Astrocyte (in vitro differentiated cells and primary cell): ENCODE data around the gene CDC34. TPM values are rescaled to one million over a fixed set of nuclear protein-coding genes. Genes with fewer than 3 reads are reported as not detected.
A peak's percentile ranks its signal among the peaks of the same experiment; 100 is the strongest.

ENCODE experiments used
- DNase-seq: peaks from one replicate; pipeline ENCODE4 v3.0.0-alpha.2; 2010; ENCODE audit warnings: low read depth
- FAIRE-seq: peaks from 2 replicates; lab custom pipeline; 2011; peaks lifted over from hg19 to GRCh38; lab: Jason Lieb, UNC
- H2AFZ ChIP-seq: 2 replicates; pipeline ENCODE4 v1.6.0; 2012; ENCODE audit warnings: low read depth, low read length, inconsistent platforms
- H3K27ac ChIP-seq: 2 replicates; pipeline ENCODE4 v1.5.1; 2011; ENCODE audit warnings: low read depth, low read length, inconsistent platforms
- H3K27me3 ChIP-seq: 2 replicates; pipeline ENCODE4 v1.6.0; 2011; ENCODE audit warnings: low read length, inconsistent platforms; ENCODE audit not compliant: insufficient read depth
- H3K36me3 ChIP-seq: 2 replicates; pipeline ENCODE4 v1.5.1; 2011; ENCODE audit warnings: low read length, inconsistent platforms; ENCODE audit not compliant: insufficient read depth
- H3K4me1 ChIP-seq: 2 replicates; pipeline ENCODE4 v1.5.1; 2011; ENCODE audit warnings: low read length, inconsistent platforms; ENCODE audit not compliant: insufficient read depth
- H3K4me2 ChIP-seq: 2 replicates; pipeline ENCODE4 v1.6.0; 2012; ENCODE audit warnings: low read length, inconsistent platforms
- H3K4me3 ChIP-seq: 2 replicates; pipeline ENCODE4 v1.5.1; 2011; ENCODE audit warnings: low read depth, mild to moderate bottlenecking, low read length, inconsistent platforms; ENCODE audit not compliant: insufficient read depth
- H3K79me2 ChIP-seq: 2 replicates; pipeline ENCODE4 v1.6.0; 2012; ENCODE audit warnings: mild to moderate bottlenecking, low read length, inconsistent platforms; ENCODE audit not compliant: insufficient read depth
- H3K9ac ChIP-seq: 2 replicates; pipeline ENCODE4 v1.6.0; 2012; ENCODE audit warnings: mild to moderate bottlenecking, low read length, inconsistent platforms
- H3K9me3 ChIP-seq: 2 replicates; pipeline ENCODE4 v1.5.1; 2012; ENCODE audit warnings: low read depth, mild to moderate bottlenecking, low read length, inconsistent platforms; ENCODE audit not compliant: insufficient read depth
- H4K20me1 ChIP-seq: 2 replicates; pipeline ENCODE4 v1.6.0; 2012; ENCODE audit warnings: low read length, inconsistent platforms; ENCODE audit not compliant: insufficient read depth
- H3K27ac Mint-ChIP-seq: one replicate; pipeline ENCODE4 v1.8.0; 2021; ENCODE audit warnings: mild to moderate bottlenecking, mixed read lengths; ENCODE audit not compliant: unreplicated experiment
- H3K27me3 Mint-ChIP-seq: one replicate; pipeline ENCODE4 v1.8.0; 2021; ENCODE audit warnings: low read depth, mixed read lengths; ENCODE audit not compliant: unreplicated experiment
- H3K36me3 Mint-ChIP-seq: one replicate; pipeline ENCODE4 v1.8.0; 2021; ENCODE audit warnings: low read depth, mixed read lengths; ENCODE audit not compliant: unreplicated experiment
- H3K4me1 Mint-ChIP-seq: one replicate; pipeline ENCODE4 v1.8.0; 2021; ENCODE audit warnings: low read depth, mixed read lengths; ENCODE audit not compliant: unreplicated experiment
- H3K4me3 Mint-ChIP-seq: one replicate; pipeline ENCODE4 v1.8.0; 2021; ENCODE audit warnings: mild to moderate bottlenecking, moderate library complexity, mixed read lengths; ENCODE audit not compliant: unreplicated experiment
- H3K9me3 Mint-ChIP-seq: one replicate; pipeline ENCODE4 v1.8.0; 2021; ENCODE audit warnings: mild to moderate bottlenecking, mixed read lengths; ENCODE audit not compliant: unreplicated experiment
- CTCF ChIP-seq: IDR thresholded peaks from 2 replicates; pipeline ENCODE4 v1.5.1; 2011; ENCODE audit warnings: low read depth, mild to moderate bottlenecking, inconsistent platforms, low read length, moderate library complexity; ENCODE audit not compliant: insufficient read depth
- EZH2 ChIP-seq: IDR thresholded peaks from 2 replicates; pipeline ENCODE4 v1.6.1; 2012; ENCODE audit warnings: mild to moderate bottlenecking, low read length, inconsistent platforms; ENCODE audit not compliant: insufficient read depth
- total RNA-seq: library from RNA; stranded (reverse); gene quantifications from 2 replicates; pipeline ENCODE4 v1.2.1, GENCODE V29; 2021

CDC34 gene
- total RNA-seq, 1 donor from 2014 or later: 190 TPM

- Histone ChIP-seq H3K4me3 (no peak overlapping the region), H3K36me3 (no peaks in the 10 kb centered on the region), H3K27me3 (no peaks in the 10 kb centered on the region), H3K79me2 (peaks cover 6% of the 10 kb centered on the region), H2AFZ (no peak overlapping the region), H3K4me2 (no peak overlapping the region), H4K20me1 (peaks cover 24% of the 10 kb centered on the region), H3K27ac (no peak overlapping the region), H3K4me1 (peaks cover 13% of the 10 kb centered on the region), H3K9me3 (no peaks in the 10 kb centered on the region), H3K9ac (no peak overlapping the region)
- TF ChIP-seq EZH2 (no peak), CTCF (no peak)
- Mint-ChIP-seq H3K9me3 (no peaks in the 10 kb centered on the region), H3K4me1 (peaks cover 17% of the 10 kb centered on the region), H3K4me3 (no peak overlapping the region), H3K27me3 (no peaks in the 10 kb centered on the region), H3K27ac (no peak overlapping the region), H3K36me3 (peaks cover 19% of the 10 kb centered on the region)
- DNase-seq: no peak
- no peak for FAIRE-seq
Measured at GRCh38 chr19:513368-514165, 18.0 kb upstream of the CDC34 start.

GRCh38 chr19:514166-514663, 17.3 kb upstream of the CDC34 start:
- no peaks in the 10 kb centered on the region for H3K27me3 Mint-ChIP-seq
- Histone ChIP-seq H3K4me3 (no peak overlapping the region), H3K27ac (no peak overlapping the region), H3K9me3 (no peaks in the 10 kb centered on the region), H3K79me2 (no peaks in the 10 kb centered on the region), H3K9ac (no peak overlapping the region), H3K4me1 (peaks cover 13% of the 10 kb centered on the region), H4K20me1 (peaks cover 24% of the 10 kb centered on the region), H2AFZ (no peak overlapping the region), H3K36me3 (no peaks in the 10 kb centered on the region), H3K27me3 (no peaks in the 10 kb centered on the region), H3K4me2 (no peak overlapping the region)
- TF ChIP-seq EZH2 (no peak), CTCF (no peak)
- no peak for FAIRE-seq
- H3K9me3 Mint-ChIP-seq: no peaks in the 10 kb centered on the region
- H3K4me3 Mint-ChIP-seq: no peak overlapping the region
- H3K4me1 Mint-ChIP-seq: peaks cover 14% of the 10 kb centered on the region
- DNase-seq: no peak
- H3K27ac Mint-ChIP-seq: peak overlapping the region; percentile 20
- peaks cover 15% of the 10 kb centered on the region for H3K36me3 Mint-ChIP-seq
